Lower lobe of right lung (tissue), 2 donors: Measurements from ENCODE around the gene OCEL1. TPM values are rescaled to one million over a fixed set of nuclear protein-coding genes. Genes with fewer than 3 reads are reported as not detected.

Experiments used
- ATAC-seq, 2 donors: fragments of 200-7000 bp; cut with Tn5 transposase; one replicate each; pipeline ENCODE4 v1.9.1; 2020 to 2022; ENCODE audit warnings: mild to moderate bottlenecking in 2 of 2, moderate library complexity in 2 of 2
- DNase-seq: peaks from one replicate; pipeline ENCODE4 v3.0.0-alpha.2; 2020
- H3K27ac ChIP-seq: fragments of 200-600 bp; one replicate; pipeline ENCODE4 v1.8.0; 2022
- H3K27me3 ChIP-seq: fragments of 200-600 bp; one replicate; pipeline ENCODE4 v1.8.0; 2022; ENCODE audit warnings: low read depth
- H3K36me3 ChIP-seq: fragments of 200-600 bp; one replicate; pipeline ENCODE4 v1.8.0; 2022; ENCODE audit warnings: mild to moderate bottlenecking
- H3K4me1 ChIP-seq: fragments of 200-600 bp; one replicate; pipeline ENCODE4 v1.8.0; 2022
- H3K4me3 ChIP-seq: fragments of 200-600 bp; one replicate; pipeline ENCODE4 v1.8.0; 2022; ENCODE audit warnings: mild to moderate bottlenecking
- H3K9me3 ChIP-seq: fragments of 200-600 bp; one replicate; pipeline ENCODE4 v1.8.0; 2022
- intact Hi-C: fragments of 100-400 bp; cut with DNase I; formaldehyde crosslinking; loops from one replicate; pipeline ENCODE4 v1.11.0; 2022
- total RNA-seq: library from RNA; stranded (reverse); fragmentation: NEBNext Ultra II Directional; extraction: Animal tissue kit (Norgen Biotek cat#: 25700); gene quantifications from one replicate; pipeline ENCODE4 v1.2.1, GENCODE V29; 2021
- TF ChIP-seq, protein P1 (sequence below): fragments of 200-600 bp; IDR thresholded peaks from one replicate; pipeline ENCODE4 v1.8.0; 2022; ENCODE audit warnings: antibody characterized with exemption, mild to moderate bottlenecking
- donor health status: DM: no; HTN: yes; CAD: no; lungs with severe emphysema.

OCEL1 gene
- total RNA-seq, 1 donor from 2014 or later: 37.2 TPM

DNA sequence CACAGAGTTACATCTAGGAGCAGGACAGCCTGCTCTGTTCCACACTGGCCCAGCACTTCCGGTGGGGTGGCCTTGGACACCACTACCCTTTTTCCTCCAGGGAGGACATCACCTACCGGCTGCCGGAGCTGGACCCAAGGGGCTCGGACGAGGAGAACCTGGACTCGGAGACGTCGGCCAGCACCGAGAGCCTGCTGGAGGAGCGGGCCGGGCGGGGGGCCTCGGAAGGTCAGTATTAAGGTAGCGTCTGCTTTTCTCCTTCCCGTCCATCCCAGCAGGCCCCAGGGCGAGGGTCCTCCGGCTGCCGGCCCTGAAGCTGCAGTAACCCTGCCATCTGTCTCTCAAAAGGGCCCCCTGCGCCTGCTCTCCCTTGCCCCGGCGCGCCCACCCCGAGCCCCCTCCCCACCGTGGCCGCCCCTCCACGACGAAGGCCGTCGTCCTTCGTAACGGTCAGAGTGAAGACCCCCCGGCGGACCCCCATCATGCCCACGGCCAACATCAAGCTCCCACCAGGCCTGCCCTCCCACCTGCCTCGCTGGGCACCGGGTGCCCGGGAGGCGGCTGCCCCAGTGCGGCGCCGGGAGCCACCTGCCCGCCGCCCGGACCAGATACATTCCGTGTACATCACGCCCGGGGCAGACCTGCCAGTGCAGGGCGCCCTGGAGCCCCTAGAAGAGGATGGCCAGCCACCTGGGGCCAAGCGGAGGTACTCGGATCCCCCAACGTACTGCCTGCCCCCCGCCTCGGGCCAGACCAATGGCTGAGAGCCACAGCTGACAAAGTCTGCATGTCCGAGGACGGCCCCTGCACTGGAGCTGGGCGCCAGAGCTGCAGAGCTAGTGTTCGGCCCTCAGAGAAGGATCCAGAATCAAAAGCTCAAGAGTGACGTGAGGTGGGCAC, 14.2 kb upstream of the OCEL1 start:
- H3K4me3 ChIP-seq: no peak overlapping the region
- peaks cover 13% of the 10 kb centered on the region for H3K4me1 ChIP-seq
- ATAC-seq (no peak), DNase-seq (no peak)
- H3K27me3 ChIP-seq: no peaks in the 10 kb centered on the region
- peaks cover 71% of the 10 kb centered on the region for H3K36me3 ChIP-seq
- intact Hi-C loops: no loop called here
- no peak overlapping the region for H3K27ac ChIP-seq
- H3K9me3 ChIP-seq: no peaks in the 10 kb centered on the region
- TF ChIP-seq, protein P1, sequence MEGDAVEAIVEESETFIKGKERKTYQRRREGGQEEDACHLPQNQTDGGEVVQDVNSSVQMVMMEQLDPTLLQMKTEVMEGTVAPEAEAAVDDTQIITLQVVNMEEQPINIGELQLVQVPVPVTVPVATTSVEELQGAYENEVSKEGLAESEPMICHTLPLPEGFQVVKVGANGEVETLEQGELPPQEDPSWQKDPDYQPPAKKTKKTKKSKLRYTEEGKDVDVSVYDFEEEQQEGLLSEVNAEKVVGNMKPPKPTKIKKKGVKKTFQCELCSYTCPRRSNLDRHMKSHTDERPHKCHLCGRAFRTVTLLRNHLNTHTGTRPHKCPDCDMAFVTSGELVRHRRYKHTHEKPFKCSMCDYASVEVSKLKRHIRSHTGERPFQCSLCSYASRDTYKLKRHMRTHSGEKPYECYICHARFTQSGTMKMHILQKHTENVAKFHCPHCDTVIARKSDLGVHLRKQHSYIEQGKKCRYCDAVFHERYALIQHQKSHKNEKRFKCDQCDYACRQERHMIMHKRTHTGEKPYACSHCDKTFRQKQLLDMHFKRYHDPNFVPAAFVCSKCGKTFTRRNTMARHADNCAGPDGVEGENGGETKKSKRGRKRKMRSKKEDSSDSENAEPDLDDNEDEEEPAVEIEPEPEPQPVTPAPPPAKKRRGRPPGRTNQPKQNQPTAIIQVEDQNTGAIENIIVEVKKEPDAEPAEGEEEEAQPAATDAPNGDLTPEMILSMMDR: no peak

DNA sequence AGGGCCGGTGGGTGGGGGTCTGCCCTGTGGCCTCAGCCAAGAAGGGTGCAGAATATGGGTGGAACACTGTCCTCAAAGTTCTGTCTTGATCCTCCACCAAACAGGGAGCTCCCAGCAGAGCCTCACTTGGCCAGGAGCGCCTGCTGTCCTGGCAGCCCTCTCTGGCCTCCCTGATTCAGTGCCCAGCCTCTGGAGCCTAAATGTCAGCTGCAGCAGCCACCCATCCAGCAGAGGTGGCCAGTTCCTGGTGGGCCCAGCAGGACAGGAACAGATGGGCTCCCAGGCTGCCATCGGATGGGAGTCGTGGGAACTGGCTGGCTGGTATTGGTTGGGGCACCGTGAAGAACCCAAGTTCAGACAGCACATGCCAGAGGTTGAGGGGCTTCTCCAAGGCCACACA, 12.7 kb upstream of the OCEL1 start:
- H3K4me1 ChIP-seq: peaks cover 13% of the 10 kb centered on the region
- no peak overlapping the region for H3K4me3 ChIP-seq
- H3K9me3 ChIP-seq: no peaks in the 10 kb centered on the region
- no peak for DNase-seq
- no peaks in the 10 kb centered on the region for H3K27me3 ChIP-seq
- H3K36me3 ChIP-seq: peaks cover 71% of the 10 kb centered on the region
- TF ChIP-seq, protein P1: no peak
- ATAC-seq: no peak
- intact Hi-C loops: no loop called here
- H3K27ac ChIP-seq: no peak overlapping the region

DNA sequence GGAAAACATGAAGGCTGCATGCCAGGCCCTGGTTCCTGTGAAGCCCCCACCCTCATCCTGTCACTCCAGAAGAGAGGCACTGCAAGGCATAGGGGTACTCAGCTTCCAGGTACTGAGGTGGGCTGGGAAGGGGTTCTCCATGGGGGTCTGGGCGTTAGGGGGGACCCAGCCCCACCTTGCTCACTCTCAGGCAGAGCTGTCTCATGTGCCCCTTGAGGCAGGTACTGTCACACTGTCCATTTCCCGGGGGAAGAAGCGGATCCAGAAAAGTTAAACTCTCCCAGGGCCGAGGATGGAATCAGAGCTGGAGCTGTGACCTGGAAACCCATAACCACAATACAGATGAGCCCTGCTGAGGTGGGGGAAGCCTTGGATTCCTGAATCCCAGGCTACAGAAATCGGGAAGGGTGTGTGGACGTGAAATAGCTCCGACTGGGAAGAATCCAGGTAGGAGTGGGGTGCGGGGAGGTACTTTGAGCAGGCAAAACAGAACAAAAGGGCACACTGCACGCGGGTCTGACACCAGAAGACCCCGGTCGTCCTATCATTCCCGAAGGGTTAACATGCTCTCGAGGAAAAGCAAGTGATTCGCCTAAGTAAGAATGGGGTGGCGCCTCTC, 11.4 kb upstream of the OCEL1 start:
- no peak for DNase-seq
- H3K4me1 ChIP-seq: peaks cover 13% of the 10 kb centered on the region
- intact Hi-C loops: no loop called here
- no peak for ATAC-seq
- TF ChIP-seq, protein P1: no peak
- peak overlapping the region; percentile 97 for H3K27ac ChIP-seq
- H3K9me3 ChIP-seq: no peaks in the 10 kb centered on the region
- no peaks in the 10 kb centered on the region for H3K27me3 ChIP-seq
- H3K4me3 ChIP-seq: peak overlapping the region; percentile 80
- H3K36me3 ChIP-seq: peaks cover 65% of the 10 kb centered on the region

DNA sequence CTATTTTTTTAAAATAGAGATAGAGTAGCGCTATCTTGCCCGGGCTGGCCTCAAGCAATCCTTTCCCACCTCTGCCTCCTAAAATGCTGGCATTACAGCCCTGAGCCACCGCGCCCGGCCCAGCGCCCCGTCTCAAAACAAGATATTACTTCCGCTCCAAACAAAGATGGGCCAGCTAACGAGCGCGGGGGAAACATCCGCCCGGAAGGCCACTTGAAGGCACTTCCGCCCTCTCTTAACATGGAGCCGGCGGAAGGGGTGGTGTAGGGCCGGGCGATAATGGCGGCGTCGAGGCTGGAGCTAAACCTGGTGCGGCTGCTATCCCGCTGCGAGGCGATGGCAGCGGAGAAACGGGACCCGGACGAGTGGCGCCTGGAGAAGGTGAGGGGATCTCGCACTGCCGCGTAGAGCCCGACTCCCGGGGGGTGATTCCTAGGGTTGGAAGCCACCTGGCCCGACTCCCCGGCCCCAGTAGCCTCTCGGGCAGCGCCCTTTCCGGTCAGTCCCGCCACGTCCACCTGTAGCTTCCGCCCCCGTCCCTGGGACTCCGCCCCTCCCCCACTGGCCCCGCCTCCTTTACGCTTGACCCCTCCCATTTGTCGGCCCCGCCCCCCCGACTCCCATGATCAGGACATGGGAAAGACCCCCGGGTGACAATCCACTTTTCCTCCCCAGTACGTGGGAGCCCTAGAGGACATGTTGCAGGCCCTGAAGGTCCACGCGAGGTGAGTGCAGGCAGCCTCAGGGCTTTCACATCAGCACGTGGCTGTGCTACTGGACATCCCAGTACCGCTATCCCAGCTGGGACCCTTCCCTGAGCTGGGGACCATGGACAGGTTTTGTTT, 10.7 kb upstream of the OCEL1 start, which contains the start of gene USE1:
Gene USE1 (plus strand): TSS at position 231 of the 845 bp plus-strand sequence. CDS start 49 bp downstream, at position 280.
- Histone ChIP-seq H3K4me1 (peaks cover 13% of the 10 kb centered on the region), H3K4me3 (peak within 1 kb of the TSS; percentile 80), H3K27ac (peak within 1 kb of the TSS; percentile 97), H3K9me3 (no peaks in the 10 kb centered on the region), H3K27me3 (no peaks in the 10 kb centered on the region), H3K36me3 (peaks cover 59% of the 10 kb centered on the region)
- ATAC-seq: peak; percentile 95 to 97
- TF ChIP-seq, protein P1: no peak
- peak; percentile 94 for DNase-seq
- intact Hi-C loops: no loop called here

DNA sequence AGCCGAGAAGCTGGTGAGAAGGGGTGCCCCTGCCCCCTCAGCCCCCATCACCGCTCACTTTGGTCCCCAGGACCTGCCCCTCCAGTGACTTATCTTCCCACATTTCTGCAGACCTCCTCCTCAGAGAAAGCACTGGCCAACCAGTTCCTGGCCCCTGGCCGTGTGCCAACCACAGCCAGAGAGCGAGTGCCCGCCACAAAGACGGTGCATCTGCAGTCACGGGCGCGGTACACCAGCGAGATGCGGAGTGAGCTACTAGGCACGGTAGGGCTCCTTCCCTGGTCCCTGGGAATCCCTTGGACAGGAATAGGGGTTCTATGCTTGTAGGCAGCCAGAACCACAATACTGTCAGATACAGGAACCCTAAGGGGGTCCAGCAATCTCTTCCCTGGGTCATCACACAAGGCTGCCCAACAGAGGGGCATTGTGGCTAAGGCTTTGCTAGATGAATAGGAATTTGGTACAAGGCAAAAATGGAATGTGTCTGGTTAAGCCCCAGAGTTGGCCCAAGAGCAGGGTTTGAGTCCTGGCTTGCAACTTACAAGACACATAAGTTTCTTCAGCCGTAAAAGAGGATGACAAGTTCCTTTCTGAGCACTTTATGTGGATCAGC, 9.9 kb upstream of the OCEL1 start:
- Histone ChIP-seq H3K27ac (peak overlapping the region; percentile 97), H3K36me3 (peaks cover 51% of the 10 kb centered on the region), H3K4me1 (peaks cover 13% of the 10 kb centered on the region), H3K4me3 (peak overlapping the region; percentile 80), H3K9me3 (no peaks in the 10 kb centered on the region), H3K27me3 (no peaks in the 10 kb centered on the region)
- ATAC-seq (no peak), DNase-seq (no peak)
- intact Hi-C loops: no loop called here
- TF ChIP-seq, protein P1: no peak
